ENCODE measurements around the gene HIP1R. TPM values are rescaled to one million over a fixed set of nuclear protein-coding genes. Genes with fewer than 3 reads are reported as not detected.

The HIP1R gene
- total RNA-seq, 5 donors from 2014 or later (not counting 1 experiment from before 2014, with no cell fraction given) = 108 to 123 (median 116) TPM

Other genes with a start within 250 kb of the HIP1R start
- under 1 TPM in 1 of 5 donors, not detected in 4; 0.23 TPM for gene HCAR2, start 132.1 kb upstream of the HIP1R start, total RNA-seq
- gene HCAR3, start 118.6 kb upstream of the HIP1R start, total RNA-seq = not detected
- gene HCAR1, start 104.6 kb upstream of the HIP1R start, total RNA-seq = under 1 TPM in 2 of 5 donors, not detected in 3; 0.06 to 0.19 TPM
- 10 to 100 TPM; 36.6 to 50.6 (median 44.7) TPM for gene DENR, start 82.6 kb upstream of the HIP1R start, total RNA-seq
- 1 to 10 TPM in 2 of 5 donors, under 1 TPM in 3; 0.70 to 1.5 (median 0.90) TPM for gene CCDC62, start 60.9 kb upstream of the HIP1R start, total RNA-seq
- 10 to 100 TPM; 25.9 to 85.8 (median 34.6) TPM for gene VPS37B, start 60.7 kb downstream of the HIP1R start, total RNA-seq
- gene ABCB9, start 131.0 kb downstream of the HIP1R start, total RNA-seq = 1 to 10 TPM; 5.6 to 7.2 (median 6.1) TPM
- gene OGFOD2, start 139.8 kb downstream of the HIP1R start, total RNA-seq = 10 to 100 TPM; 17.4 to 45.3 (median 43.7) TPM
- 100 to 1,000 TPM; 134 to 231 (median 204) TPM for gene ARL6IP4, start 145.2 kb downstream of the HIP1R start, total RNA-seq